SK-N-SH (cell line): ENCODE results near the gene NEK9. TPM values are rescaled to one million over a fixed set of nuclear protein-coding genes. Genes with fewer than 3 reads are reported as not detected.

Experiments used
- CTCF ChIA-PET: fragments of 300-600, 350-600 bp; formaldehyde crosslinking; extraction: SDS; loops from one replicate; lab custom pipeline; 2021; lab: Yijun Ruan, JAX
- POLR2A ChIA-PET: fragments of 350-600 bp; sonication (Branson Sonifier 250); formaldehyde crosslinking; extraction: SDS; loops from one replicate; lab custom pipeline; 2020; ENCODE audit warnings: antibody characterized with exemption, inconsistent platforms; lab: Yijun Ruan, JAX
- DNase-seq: peaks from one replicate; pipeline ENCODE4 v3.0.0; 2012
- H2AFZ ChIP-seq: fragments of 200-600 bp; sonication (generic); 2 replicates; pipeline ENCODE4 v1.8.1; 2016; ENCODE audit warnings: antibody characterized with exemption, mild to moderate bottlenecking, low read depth
- H3F3A ChIP-seq: fragments of 200-600 bp; sonication (generic); replicated peaks from 2 replicates; pipeline ENCODE3; 2016; ENCODE audit warnings: antibody characterized with exemption, mild to moderate bottlenecking; ENCODE audit not compliant: insufficient read depth
- H3K27ac ChIP-seq, 2 experiments: fragments of 200-500 bp in 1 of 2; fragments of 200-600 bp in 1 of 2; sonication (Bioruptor generic) in 1 of 2; sonication (generic), shearing (Covaris generic) in 1 of 2; 2 replicates each; pipeline versions ENCODE4 v1.5.1 to v1.6.1; 2014 to 2016; ENCODE audit warnings: low read depth in 2 of 2, inconsistent platforms in 1 of 2, low read length in 1 of 2, mild to moderate bottlenecking in 1 of 2, mixed read lengths in 1 of 2
- H3K27me3 ChIP-seq: fragments of 200-600 bp; sonication (generic), shearing (Covaris generic); 2 replicates; pipeline ENCODE4 v1.6.1; 2016; ENCODE audit warnings: mixed run types; ENCODE audit not compliant: insufficient read depth
- H3K36me3 ChIP-seq, 2 experiments: fragments of 200-500 bp in 1 of 2; fragments of 200-600 bp in 1 of 2; sonication (Bioruptor generic) in 1 of 2; sonication (generic) in 1 of 2; replicated peaks in 1 of 2; 2 replicates each; pipeline versions ENCODE3 to v1.5.1; 2014 to 2016; ENCODE audit warnings: low read length in 1 of 2, mild to moderate bottlenecking in 1 of 2; ENCODE audit not compliant: insufficient read depth in 2 of 2, control insufficient read depth in 1 of 2
- H3K4me1 ChIP-seq, 2 experiments: fragments of 200-500 bp in 1 of 2; fragments of 200-600 bp in 1 of 2; sonication (Bioruptor generic) in 1 of 2; sonication (generic), shearing (Covaris generic) in 1 of 2; 2 replicates each; pipeline versions ENCODE4 v1.5.1 to v1.6.1; 2014 to 2016; ENCODE audit warnings: low read depth in 1 of 2, low read length in 1 of 2, mixed run types in 1 of 2; ENCODE audit not compliant: insufficient read depth in 2 of 2, control insufficient read depth in 1 of 2
- H3K4me2 ChIP-seq: fragments of 200-600 bp; sonication (generic), shearing (Covaris generic); 2 replicates; pipeline ENCODE4 v1.6.1; 2017; ENCODE audit warnings: mixed run types
- H3K4me3 ChIP-seq, 2 experiments: fragments of 200-500 bp in 1 of 2; fragments of 200-600 bp in 1 of 2; sonication (Bioruptor generic) in 1 of 2; sonication (generic), shearing (Covaris generic) in 1 of 2; 2 replicates each; pipeline versions ENCODE4 v1.5.1 to v1.8.1; 2014 to 2016; ENCODE audit warnings: low read depth in 2 of 2, inconsistent platforms in 1 of 2, low read length in 1 of 2, mild to moderate bottlenecking in 1 of 2, mixed read lengths in 1 of 2, moderate library complexity in 1 of 2
- H3K79me2 ChIP-seq: fragments of 200-600 bp; sonication (generic); 2 replicates; pipeline ENCODE4 v1.8.1; 2017; ENCODE audit warnings: mild to moderate bottlenecking; ENCODE audit not compliant: insufficient read depth
- H3K9ac ChIP-seq: fragments of 200-600 bp; sonication (generic); 2 replicates; pipeline ENCODE4 v1.6.1; 2017; ENCODE audit warnings: mixed run types
- H3K9me2 ChIP-seq: fragments of 200-600 bp; sonication (generic); 2 replicates; pipeline ENCODE4 v1.6.1; 2017; ENCODE audit warnings: mixed run types
- H3K9me3 ChIP-seq: fragments of 200-600 bp; sonication (generic); 2 replicates; pipeline ENCODE4 v1.6.1; 2017; ENCODE audit warnings: mixed run types, mild to moderate bottlenecking, moderate library complexity
- H4K20me1 ChIP-seq: fragments of 200-600 bp; sonication (generic); 2 replicates; pipeline ENCODE4 v1.6.1; 2017; ENCODE audit warnings: mild to moderate bottlenecking, mixed run types; ENCODE audit not compliant: insufficient read depth
- CTCF ChIP-seq: fragments of 200-600 bp; sonication (generic); IDR thresholded peaks from 2 replicates; pipeline ENCODE4 v1.6.1; 2017; ENCODE audit warnings: antibody characterized with exemption, mild to moderate bottlenecking, moderate library complexity
- ELF1 ChIP-seq: IDR thresholded peaks from 2 replicates; pipeline ENCODE4 v1.4.0; 2012
- FOXM1 ChIP-seq: IDR thresholded peaks from 2 replicates; pipeline ENCODE4 v1.4.0; 2012; ENCODE audit warnings: low read depth, mild to moderate bottlenecking
- IRF3 ChIP-seq: fragments of 150-350 bp; IDR thresholded peaks from 2 replicates; pipeline ENCODE4 v1.6.1; 2016; ENCODE audit warnings: mild to moderate bottlenecking, low read depth, low read length
- JUND ChIP-seq: IDR thresholded peaks from 2 replicates; pipeline ENCODE4 v1.4.0; 2012
- MAX ChIP-seq: IDR thresholded peaks from 2 replicates; pipeline ENCODE4 v1.4.0; 2012; ENCODE audit warnings: low read depth
- MEF2A ChIP-seq: IDR thresholded peaks from 2 replicates; pipeline ENCODE4 v1.4.0; 2012; ENCODE audit warnings: low read depth, borderline replicate concordance
- MXI1 ChIP-seq: IDR thresholded peaks from 2 replicates; pipeline ENCODE4 v1.6.1; 2012; ENCODE audit warnings: mild to moderate bottlenecking, low read depth, low read length, improper control_type of control experiment
- RAD21 ChIP-seq: IDR thresholded peaks from 2 replicates; pipeline ENCODE4 v1.6.1; 2012; ENCODE audit warnings: mild to moderate bottlenecking, low read length
- RCOR1 ChIP-seq: fragments of 150-350 bp; IDR thresholded peaks from 2 replicates; pipeline ENCODE4 v1.6.1; 2017; ENCODE audit warnings: antibody characterized with exemption, low read length
- RXRA ChIP-seq: IDR thresholded peaks from 2 replicates; pipeline ENCODE4 v1.4.0; 2012; ENCODE audit warnings: low read depth, mild to moderate bottlenecking, borderline replicate concordance
- SMC3 ChIP-seq: IDR thresholded peaks from 2 replicates; pipeline ENCODE4 v1.6.1; 2012; ENCODE audit warnings: low read depth, low read length, improper control_type of control experiment
- TAF1 ChIP-seq: IDR thresholded peaks from 2 replicates; pipeline ENCODE4 v1.6.1; 2012; ENCODE audit warnings: low read depth, mild to moderate bottlenecking, low read length, moderate library complexity, borderline replicate concordance
- TEAD4 ChIP-seq: IDR thresholded peaks from 2 replicates; pipeline ENCODE4 v1.4.0; 2012; ENCODE audit warnings: mild to moderate bottlenecking, borderline replicate concordance; ENCODE audit not compliant: insufficient read depth
- WGBS: methylation state at CpG from one replicate; pipeline ENCODE4 v1.1.6; 2017; ENCODE audit warnings: low lambda C conversion rate; 5-methylcytosine and 5-hydroxymethylcytosine counted together
- polyA plus RNA-seq, 3 experiments: library from polyadenylated mRNA; depleted of rRNA; stranded (reverse); fragments of >200 nt; gene quantifications; 2 replicates each; pipeline ENCODE4 v1.2.3, GENCODE V29; 2012

Gene NEK9
- polyA plus RNA-seq, 1 of the 3 experiments (the other 2 are of a cell fraction): 48.1 TPM

DNA sequence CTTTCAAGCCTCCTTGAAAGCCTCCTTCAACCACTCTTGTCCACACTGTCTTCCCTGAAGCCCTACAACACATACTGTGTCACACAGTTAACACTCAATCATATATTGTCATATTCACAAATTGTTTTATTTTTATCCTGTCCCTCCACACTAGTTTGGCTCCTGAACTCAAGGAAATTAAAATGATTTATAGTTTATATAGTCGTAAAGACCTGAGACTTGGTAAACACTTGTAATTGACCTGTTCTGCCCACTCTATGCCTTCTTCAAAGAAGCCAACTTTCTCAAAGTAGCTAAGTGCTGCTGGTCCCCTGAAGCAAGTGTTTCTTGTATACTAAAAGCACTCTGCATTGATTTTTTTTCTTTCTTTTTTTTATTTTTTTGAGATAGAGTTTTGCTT lies 15.6 kb upstream of the NEK9 start:
- TF ChIP-seq MXI1: no peak
- no peak for TF ChIP-seq IRF3
- TF ChIP-seq ELF1: no peak
- no peak for TF ChIP-seq MEF2A
- TF ChIP-seq TEAD4: no peak
- TF ChIP-seq FOXM1: no peak
- TF ChIP-seq MAX: no peak
- no peak overlapping the region for H2AFZ ChIP-seq
- no peak overlapping the region for H3K27ac ChIP-seq
- H3K9me3 ChIP-seq: no peaks in the 10 kb centered on the region
- WGBS: 81% methylated on average over 1 of the region's 1 CpG
- no peak for DNase-seq
- no peak overlapping the region for H3K9ac ChIP-seq
- H3F3A ChIP-seq: peaks cover 4% of the 10 kb centered on the region
- H3K79me2 ChIP-seq: peaks cover 59% of the 10 kb centered on the region
- ChIA-PET POLR2A (no interaction called here), CTCF (interaction anchor here (0.8 to 11.9 kb wide), 5 partner anchors 13 to 161 kb away, joined by 3 to 92 read pairs (median 8); no protein-coding TSS in a partner anchor)
- no peak overlapping the region for H3K4me2 ChIP-seq
- no peaks in the 10 kb centered on the region for H3K9me2 ChIP-seq
- peaks cover 15 to 35% of the 10 kb centered on the region in 2 experiments for H3K36me3 ChIP-seq
- H3K4me3 ChIP-seq: no peak overlapping the region
- peaks cover 0 to 6% of the 10 kb centered on the region in 2 experiments; a peak in 3 of 4 replicates for H3K4me1 ChIP-seq
- H3K27me3 ChIP-seq: no peaks in the 10 kb centered on the region
- H4K20me1 ChIP-seq: peaks cover 12% of the 10 kb centered on the region; the same call in 1 of the 2 replicates

DNA sequence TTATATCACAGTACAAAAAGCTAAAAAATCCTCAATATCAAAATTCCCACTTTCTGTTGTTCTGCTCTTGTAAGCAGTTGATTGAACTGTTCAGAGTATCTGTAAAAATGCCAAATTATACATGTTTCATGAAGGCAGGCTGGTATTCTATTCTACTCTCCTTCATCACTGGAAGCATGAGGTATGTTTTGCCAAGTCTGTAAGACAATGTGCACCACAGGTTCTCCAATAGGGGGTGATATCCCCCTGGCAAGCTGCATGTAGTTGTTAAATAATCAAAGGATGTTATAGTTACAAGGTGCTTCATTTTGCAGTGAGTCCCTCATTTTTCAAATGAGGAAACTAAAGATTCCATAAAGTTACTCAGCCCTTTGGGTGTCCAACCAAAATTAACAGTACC lies 15.1 kb upstream of the NEK9 start:
- H3F3A ChIP-seq: peaks cover 5% of the 10 kb centered on the region
- DNase-seq: peak; percentile 37
- H3K4me3 ChIP-seq: no peak overlapping the region; a peak in 1 of 4 replicates
- H4K20me1 ChIP-seq: peaks cover 12% of the 10 kb centered on the region; the same call in 1 of the 2 replicates
- H3K9ac ChIP-seq: no peak overlapping the region
- ChIA-PET CTCF (interaction anchor here (0.8 to 11.9 kb wide), 5 partner anchors 14 to 160 kb away, joined by 3 to 92 read pairs (median 6); no protein-coding TSS in a partner anchor), POLR2A (no interaction called here)
- no peaks in the 10 kb centered on the region for H3K9me3 ChIP-seq
- H3K9me2 ChIP-seq: no peaks in the 10 kb centered on the region
- no peak overlapping the region for H3K4me2 ChIP-seq
- H3K4me1 ChIP-seq: peaks cover 0 to 6% of the 10 kb centered on the region in 2 experiments; a peak in 2 of 4 replicates
- TF ChIP-seq RCOR1 (no peak), CTCF (peak; percentile 62), SMC3 (no peak; the same call in 1 of the 2 replicates), TAF1 (no peak), JUND (no peak), RXRA (no peak), RAD21 (peak; percentile 62)
- no peaks in the 10 kb centered on the region for H3K27me3 ChIP-seq
- H3K36me3 ChIP-seq: peaks cover 14 to 30% of the 10 kb centered on the region in 2 experiments
- H3K27ac ChIP-seq: no peak overlapping the region
- no peak overlapping the region for H2AFZ ChIP-seq
- H3K79me2 ChIP-seq: peaks cover 62% of the 10 kb centered on the region
